Caco-2 (cell line): ENCODE results near the gene GRIA4. TPM values are rescaled to one million over a fixed set of nuclear protein-coding genes. Genes with fewer than 3 reads are reported as not detected.

Experiments used
- BruUV-seq: library from RNA; stranded (reverse); fragments of 400-500 nt; replicated peaks from 2 replicates; lab custom pipeline; 2021; lab: Mats Ljungman, UMichigan
- CTCF ChIA-PET: fragments of 300-600 bp; sonication (Branson Sonifier 250); formaldehyde crosslinking; loops from one replicate; lab custom pipeline; 2022; ENCODE audit warnings: antibody characterized with exemption; lab: Charles Lee
- POLR2A ChIA-PET: fragments of 300-600 bp; sonication (Branson Sonifier 250); formaldehyde crosslinking; loops from one replicate; lab custom pipeline; 2022; ENCODE audit warnings: antibody characterized with exemption; lab: Charles Lee
- DNase-seq, 2 experiments: peaks; one replicate each; pipeline versions ENCODE4 v3.0.0 to v3.0.0-alpha.2; 2020 to 2022
- H3K27me3 ChIP-seq: replicated peaks from 2 replicates; pipeline ENCODE4 v1.6.0; 2011; ENCODE audit warnings: low read length; ENCODE audit not compliant: control insufficient read depth, insufficient read depth
- H3K36me3 ChIP-seq: 2 replicates; pipeline ENCODE4 v1.5.1; 2011; ENCODE audit warnings: low read length; ENCODE audit not compliant: control insufficient read depth, insufficient read depth
- H3K4me1 ChIP-seq: fragments of 250-450 bp; sonication (Bioruptor Pico); 2 replicates; pipeline ENCODE4 v1.5.1; 2020; ENCODE audit warnings: mild to moderate bottlenecking
- H3K4me3 ChIP-seq: 2 replicates; pipeline ENCODE4 v1.5.1; 2011; ENCODE audit warnings: low read depth, mild to moderate bottlenecking, control low read depth, low read length
- H3K9me3 ChIP-seq: fragments of 250-450 bp; sonication (Bioruptor Pico); 2 replicates; pipeline ENCODE4 v1.5.1; 2020; ENCODE audit warnings: mild to moderate bottlenecking, moderate library complexity
- H3K27ac Mint-ChIP-seq: one replicate; pipeline ENCODE4 v1.8.0; 2022; ENCODE audit warnings: mixed read lengths; ENCODE audit not compliant: unreplicated experiment
- H3K27me3 Mint-ChIP-seq: one replicate; pipeline ENCODE4 v1.8.0; 2022; ENCODE audit warnings: mixed read lengths; ENCODE audit not compliant: insufficient read depth, unreplicated experiment
- H3K36me3 Mint-ChIP-seq: one replicate; pipeline ENCODE4 v1.8.0; 2022; ENCODE audit warnings: mild to moderate bottlenecking, mixed read lengths; ENCODE audit not compliant: insufficient read depth, unreplicated experiment
- H3K4me1 Mint-ChIP-seq: one replicate; pipeline ENCODE4 v1.8.0; 2022; ENCODE audit warnings: low read depth, mixed read lengths; ENCODE audit not compliant: unreplicated experiment
- H3K4me3 Mint-ChIP-seq: one replicate; pipeline ENCODE4 v1.8.0; 2022; ENCODE audit warnings: mild to moderate bottlenecking, moderate library complexity, mixed read lengths; ENCODE audit not compliant: unreplicated experiment
- H3K9me3 Mint-ChIP-seq: one replicate; pipeline ENCODE4 v1.8.0; 2022; ENCODE audit warnings: mixed read lengths; ENCODE audit not compliant: unreplicated experiment
- intact Hi-C: fragments of 100-400 bp; cut with micrococcal nuclease; formaldehyde crosslinking; loops from one replicate; pipeline ENCODE4 v1.10.0; 2022; ENCODE audit not compliant: unreplicated experiment
- total RNA-seq: library from RNA; stranded (reverse); gene quantifications from 2 replicates; pipeline ENCODE4 v1.2.3, GENCODE V29; 2022
- TF ChIP-seq, protein P1 (sequence below), 2 experiments: fragments of 200-600 bp in 1 of 2; IDR thresholded peaks; 1 replicate in 1 of 2; 2 replicates in 1 of 2; pipeline versions ENCODE4 v1.5.1 to v1.8.0; 2011 to 2022; ENCODE audit warnings: antibody characterized with exemption in 1 of 2, control low read depth in 1 of 2, inconsistent platforms in 1 of 2, low read depth in 1 of 2, low read length in 1 of 2, mild to moderate bottlenecking in 1 of 2, moderate library complexity in 1 of 2; ENCODE audit not compliant: insufficient read depth in 1 of 2, severe bottlenecking in 1 of 2, unreplicated experiment in 1 of 2

Gene GRIA4
- total RNA-seq, 1 experiment from 2014 or later: not detected

DNA sequence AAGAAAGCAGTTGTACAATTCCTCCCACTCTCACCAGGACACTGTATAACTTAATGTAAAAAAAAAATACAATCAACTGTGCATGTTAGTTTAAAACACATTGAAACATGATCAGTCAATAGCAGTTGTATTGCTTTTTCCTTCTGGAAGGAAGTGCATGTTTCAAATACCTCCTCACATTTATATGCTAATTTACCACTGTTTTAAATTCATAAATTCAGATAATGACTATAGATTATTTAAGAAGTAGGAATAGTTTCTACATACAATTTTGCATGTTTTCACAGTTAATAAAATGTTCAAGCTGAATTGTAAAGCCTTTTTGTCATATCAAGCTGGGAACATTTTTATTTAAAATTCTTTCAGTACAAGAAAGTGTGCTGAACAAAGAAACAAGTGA lies 3.3 kb downstream of the GRIA4 start:
- no peaks in the 10 kb centered on the region for H3K9me3 ChIP-seq
- H3K4me1 ChIP-seq: no peaks in the 10 kb centered on the region
- ChIA-PET CTCF (no interaction called here), POLR2A (no interaction called here)
- H3K4me3 Mint-ChIP-seq: no peak overlapping the region
- no peaks in the 10 kb centered on the region for H3K9me3 Mint-ChIP-seq
- H3K4me1 Mint-ChIP-seq: no peaks in the 10 kb centered on the region
- H3K27me3 Mint-ChIP-seq: peaks cover 3% of the 10 kb centered on the region
- no peak overlapping the region for H3K4me3 ChIP-seq
- DNase-seq: no peak
- H3K27ac Mint-ChIP-seq: no peak overlapping the region
- no TSS peak for BruUV-seq
- H3K36me3 Mint-ChIP-seq: no peaks in the 10 kb centered on the region
- H3K36me3 ChIP-seq: no peaks in the 10 kb centered on the region
- intact Hi-C loops: no loop called here
- TF ChIP-seq, protein P1, sequence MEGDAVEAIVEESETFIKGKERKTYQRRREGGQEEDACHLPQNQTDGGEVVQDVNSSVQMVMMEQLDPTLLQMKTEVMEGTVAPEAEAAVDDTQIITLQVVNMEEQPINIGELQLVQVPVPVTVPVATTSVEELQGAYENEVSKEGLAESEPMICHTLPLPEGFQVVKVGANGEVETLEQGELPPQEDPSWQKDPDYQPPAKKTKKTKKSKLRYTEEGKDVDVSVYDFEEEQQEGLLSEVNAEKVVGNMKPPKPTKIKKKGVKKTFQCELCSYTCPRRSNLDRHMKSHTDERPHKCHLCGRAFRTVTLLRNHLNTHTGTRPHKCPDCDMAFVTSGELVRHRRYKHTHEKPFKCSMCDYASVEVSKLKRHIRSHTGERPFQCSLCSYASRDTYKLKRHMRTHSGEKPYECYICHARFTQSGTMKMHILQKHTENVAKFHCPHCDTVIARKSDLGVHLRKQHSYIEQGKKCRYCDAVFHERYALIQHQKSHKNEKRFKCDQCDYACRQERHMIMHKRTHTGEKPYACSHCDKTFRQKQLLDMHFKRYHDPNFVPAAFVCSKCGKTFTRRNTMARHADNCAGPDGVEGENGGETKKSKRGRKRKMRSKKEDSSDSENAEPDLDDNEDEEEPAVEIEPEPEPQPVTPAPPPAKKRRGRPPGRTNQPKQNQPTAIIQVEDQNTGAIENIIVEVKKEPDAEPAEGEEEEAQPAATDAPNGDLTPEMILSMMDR (IDR thresholded peaks at IDR 0.05; ENCODE audit: insufficient read depth in 1 of 2, low read depth in 1 of 2, low read length in 1 of 2, severe bottlenecking in 1 of 2, unreplicated experiment in 1 of 2): no peak
- no peaks in the 10 kb centered on the region for H3K27me3 ChIP-seq

DNA sequence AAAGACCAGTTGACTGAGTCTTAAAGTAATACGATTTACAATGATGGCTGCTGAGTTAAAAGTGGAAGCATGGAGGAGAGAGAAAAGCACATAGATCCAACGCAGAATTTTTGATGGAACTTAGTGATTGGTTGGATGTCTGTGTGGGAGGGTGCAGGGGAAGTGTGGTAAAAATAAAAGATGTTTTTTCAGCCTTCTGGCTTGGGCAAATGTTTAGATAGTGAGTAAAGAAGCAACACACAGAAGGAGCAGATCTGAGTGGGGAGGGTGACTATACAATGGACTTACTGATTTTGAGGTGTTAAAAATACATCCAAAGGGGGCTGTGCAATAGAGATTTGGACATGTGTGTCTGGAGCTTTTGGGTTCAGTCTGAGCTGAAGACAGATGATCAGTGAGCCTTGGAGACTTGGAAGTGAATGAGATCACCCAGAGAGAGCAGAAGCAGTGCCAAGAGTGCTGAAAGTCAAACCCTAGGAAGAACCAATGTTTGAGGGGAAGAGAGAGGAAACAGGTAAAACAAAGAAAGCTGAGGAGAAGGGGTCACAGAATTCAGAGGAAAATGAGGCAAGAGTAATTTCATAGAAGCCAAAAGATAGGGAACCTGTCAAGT lies 8.6 kb downstream of the GRIA4 start:
- no peak overlapping the region for H3K27ac Mint-ChIP-seq
- intact Hi-C loops: no loop called here
- H3K9me3 Mint-ChIP-seq: no peaks in the 10 kb centered on the region
- H3K4me1 ChIP-seq: no peaks in the 10 kb centered on the region
- H3K36me3 ChIP-seq: no peaks in the 10 kb centered on the region
- ChIA-PET CTCF (no interaction called here), POLR2A (no interaction called here)
- no TSS peak for BruUV-seq
- TF ChIP-seq, protein P1 (IDR thresholded peaks at IDR 0.05; ENCODE audit: insufficient read depth in 1 of 2, low read depth in 1 of 2, low read length in 1 of 2, severe bottlenecking in 1 of 2, unreplicated experiment in 1 of 2): no peak
- no peaks in the 10 kb centered on the region for H3K36me3 Mint-ChIP-seq
- H3K4me3 ChIP-seq: no peak overlapping the region
- H3K4me3 Mint-ChIP-seq: no peak overlapping the region
- no peak for DNase-seq
- peaks cover 3% of the 10 kb centered on the region for H3K27me3 Mint-ChIP-seq
- no peaks in the 10 kb centered on the region for H3K9me3 ChIP-seq
- no peaks in the 10 kb centered on the region for H3K27me3 ChIP-seq
- H3K4me1 Mint-ChIP-seq: no peaks in the 10 kb centered on the region

DNA sequence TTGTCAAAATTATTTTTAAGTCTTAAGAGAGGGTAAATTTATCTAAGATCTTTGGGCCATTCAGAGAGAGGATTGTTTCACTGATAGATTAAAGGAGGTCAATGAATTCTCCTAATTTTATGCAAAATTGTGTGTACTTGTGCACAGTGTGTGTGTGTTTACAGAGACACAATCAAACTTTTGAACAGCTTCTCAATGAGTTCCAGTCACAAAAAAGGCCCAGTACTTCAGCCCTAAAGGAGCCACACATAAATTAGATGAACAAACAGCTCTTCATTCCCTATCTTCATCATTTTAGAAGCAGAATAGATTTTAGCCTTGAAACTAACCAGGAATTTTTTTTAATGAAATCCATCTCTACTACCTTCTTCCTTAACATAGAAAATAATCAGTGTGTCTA lies 9.7 kb downstream of the GRIA4 start:
- H3K27ac Mint-ChIP-seq: no peak overlapping the region
- TF ChIP-seq, protein P1 (IDR thresholded peaks at IDR 0.05; ENCODE audit: insufficient read depth in 1 of 2, low read depth in 1 of 2, low read length in 1 of 2, severe bottlenecking in 1 of 2, unreplicated experiment in 1 of 2): no peak

More for the DNA sequence above, 9.7 kb downstream of the GRIA4 start:
- ChIA-PET CTCF (no interaction called here), POLR2A (no interaction called here)
- Histone ChIP-seq H3K4me1 (no peaks in the 10 kb centered on the region), H3K9me3 (no peaks in the 10 kb centered on the region), H3K4me3 (no peak overlapping the region), H3K27me3 (no peaks in the 10 kb centered on the region), H3K36me3 (no peaks in the 10 kb centered on the region)
- no peaks in the 10 kb centered on the region for H3K4me1 Mint-ChIP-seq
- H3K27me3 Mint-ChIP-seq: peaks cover 4% of the 10 kb centered on the region
- no peaks in the 10 kb centered on the region for H3K9me3 Mint-ChIP-seq
- H3K36me3 Mint-ChIP-seq: no peaks in the 10 kb centered on the region
- intact Hi-C loops: no loop called here
- no peak for DNase-seq
- no peak overlapping the region for H3K4me3 Mint-ChIP-seq
- BruUV-seq: no TSS peak
